ENCODE results near the gene FAHD1.

The FAHD1 gene

GRCh38 chr16:1826691-1827573 lies at the start of gene FAHD1, which contains the start of gene HAGH:
FAHD1 (plus strand) TSS chr16:1827206; CDS start chr16:1827239, 33 bp downstream.
HAGH (minus strand) TSS chr16:1826825; CDS start chr16:1826787, 38 bp downstream.
- DNase-seq = peak; percentile 64

GRCh38 chr16:1777375-1778199 lies 49.4 kb upstream of the FAHD1 start:
- DNase-seq = no peak

- DNase-seq = no peak
Observed at GRCh38 chr16:1778200-1779179, 48.5 kb upstream of the FAHD1 start.

- no peak for DNase-seq
Observed at GRCh38 chr16:1779234-1779701, 47.7 kb upstream of the FAHD1 start.

- DNase-seq = no peak
Observed at GRCh38 chr16:1779741-1780676, 47.0 kb upstream of the FAHD1 start.

- DNase-seq = no peak
Observed at GRCh38 chr16:1780677-1781072, 46.3 kb upstream of the FAHD1 start.

- no peak for DNase-seq
Observed at GRCh38 chr16:1781254-1781653, 45.8 kb upstream of the FAHD1 start.

- no peak for DNase-seq
Observed at GRCh38 chr16:1781758-1782407, 45.1 kb upstream of the FAHD1 start.

GRCh38 chr16:1782408-1783264 lies 44.4 kb upstream of the FAHD1 start, which contains the start of the genes NUBP2 and SPSB3:
NUBP2 (plus strand) TSS chr16:1782960; CDS start chr16:1783021, 61 bp downstream.
SPSB3 (minus strand) TSS chr16:1782571; CDS start chr16:1781483, 1,088 bp downstream.
- DNase-seq = peak; percentile 98

GRCh38 chr16:1784977-1785845 lies 41.8 kb upstream of the FAHD1 start:
- no peak for DNase-seq

- DNase-seq = no peak
Observed at GRCh38 chr16:1785846-1786170, 41.2 kb upstream of the FAHD1 start.

- DNase-seq = no peak
Observed at GRCh38 chr16:1786242-1787055, 40.6 kb upstream of the FAHD1 start.

- no peak for DNase-seq
Observed at GRCh38 chr16:1787056-1787321, 40.0 kb upstream of the FAHD1 start.

- no peak for DNase-seq
Observed at GRCh38 chr16:1787322-1788094, 39.5 kb upstream of the FAHD1 start.

GRCh38 chr16:1788095-1788707 lies 38.8 kb upstream of the FAHD1 start:
- DNase-seq = no peak

- DNase-seq = no peak
Observed at GRCh38 chr16:1788708-1789100, 38.3 kb upstream of the FAHD1 start.

GRCh38 chr16:1789643-1790045 lies 37.4 kb upstream of the FAHD1 start:
- no peak for DNase-seq

Measured in NCI-H1694 (cell line).